Non-pigmented ciliary epithelial cell (primary cell): ENCODE measurements around the gene CD207.
"Not testable (repeated sequence)": the region's sequence is repeated elsewhere in the genome, so short reads cannot be mapped to it uniquely, and the experiment has no call there.

Experiments
- DNase-seq: peaks from one replicate; pipeline ENCODE4 v3.0.0-alpha.2; 2010; ENCODE audit warnings: low read depth

Gene CD207

DNA sequence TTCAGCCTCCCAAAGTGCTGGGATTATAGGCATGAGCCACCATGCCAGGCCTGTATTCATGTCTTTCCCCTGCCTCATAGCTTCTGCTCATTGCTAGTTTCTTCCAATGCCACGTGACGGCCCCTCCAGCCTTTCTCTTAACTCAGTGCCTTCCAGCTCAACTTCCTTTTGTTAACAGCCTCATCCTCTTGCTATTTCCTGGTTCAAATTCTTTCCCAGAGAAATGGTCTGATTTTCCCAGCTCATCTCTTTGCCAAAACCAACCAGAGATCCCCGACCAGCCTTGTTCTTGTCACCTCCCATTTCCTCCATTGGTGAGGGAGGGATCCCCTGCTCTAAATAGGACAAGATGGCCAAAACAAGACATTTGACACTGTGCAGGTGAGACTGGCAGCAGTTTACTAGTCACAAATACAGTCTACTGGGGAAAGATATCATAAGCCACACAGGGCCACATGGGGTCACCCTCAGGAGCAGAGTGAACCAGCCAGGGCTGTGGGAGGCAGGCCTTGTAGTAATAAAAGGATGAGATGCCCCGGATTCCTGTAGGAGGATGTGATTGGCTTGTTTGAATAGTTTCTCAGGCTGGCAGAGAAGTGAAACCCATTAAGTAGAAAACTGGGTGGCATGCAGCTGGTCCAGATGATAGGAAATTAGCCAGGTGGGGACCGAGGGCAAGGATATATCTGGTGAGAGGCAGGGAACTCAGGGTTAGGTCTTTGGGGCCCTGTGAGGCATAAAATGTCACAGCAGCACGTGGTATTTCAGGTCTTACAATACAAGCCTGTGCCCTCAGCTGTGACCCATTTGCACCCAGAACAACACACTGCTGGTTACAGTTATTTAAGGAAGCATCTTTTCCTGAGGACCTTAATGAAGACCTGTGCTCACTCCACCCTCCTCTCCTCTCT, 6.4 kb downstream of the CD207 start:
- DNase-seq, result no peak

DNA sequence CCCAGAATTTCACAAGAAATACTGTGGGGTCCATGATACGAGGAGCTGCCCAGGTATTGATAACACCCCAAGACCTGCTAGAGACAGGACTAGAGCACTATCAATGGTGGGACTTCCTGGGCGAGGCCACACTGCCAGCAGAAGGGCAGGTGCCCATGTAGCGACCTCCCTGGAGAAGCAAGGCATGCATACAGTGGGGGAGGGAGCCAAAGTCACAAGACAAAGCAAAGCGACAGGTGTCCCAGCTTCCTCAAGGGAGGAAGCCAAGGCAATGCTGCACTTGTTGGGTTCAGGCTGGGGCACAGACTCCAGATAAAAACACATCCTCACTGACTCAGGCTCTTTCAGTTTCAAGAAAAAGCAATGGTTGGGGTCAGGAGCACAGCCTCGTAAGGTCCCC, 7.5 kb downstream of the CD207 start:
- no peak for DNase-seq

DNA sequence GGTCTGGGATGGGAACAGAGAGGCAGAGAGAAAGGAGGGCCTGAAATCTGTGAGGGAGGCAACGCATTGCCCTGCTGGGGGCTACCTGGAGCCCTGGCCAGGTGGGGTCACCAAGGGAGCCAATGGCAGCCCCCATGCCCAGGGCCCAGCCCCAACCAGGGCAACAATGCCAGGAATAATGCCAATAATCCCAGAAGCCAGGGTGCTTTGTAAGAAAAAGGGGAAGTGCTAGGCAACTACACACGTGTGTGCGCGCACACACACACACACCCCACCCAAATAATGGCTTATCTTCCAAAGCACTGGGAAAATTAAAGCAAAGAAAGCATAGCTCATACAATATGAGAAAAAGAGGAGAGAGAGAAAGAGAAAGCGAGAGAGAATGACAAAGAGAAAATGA, 8.2 kb downstream of the CD207 start:
- DNase-seq, result no peak

DNA sequence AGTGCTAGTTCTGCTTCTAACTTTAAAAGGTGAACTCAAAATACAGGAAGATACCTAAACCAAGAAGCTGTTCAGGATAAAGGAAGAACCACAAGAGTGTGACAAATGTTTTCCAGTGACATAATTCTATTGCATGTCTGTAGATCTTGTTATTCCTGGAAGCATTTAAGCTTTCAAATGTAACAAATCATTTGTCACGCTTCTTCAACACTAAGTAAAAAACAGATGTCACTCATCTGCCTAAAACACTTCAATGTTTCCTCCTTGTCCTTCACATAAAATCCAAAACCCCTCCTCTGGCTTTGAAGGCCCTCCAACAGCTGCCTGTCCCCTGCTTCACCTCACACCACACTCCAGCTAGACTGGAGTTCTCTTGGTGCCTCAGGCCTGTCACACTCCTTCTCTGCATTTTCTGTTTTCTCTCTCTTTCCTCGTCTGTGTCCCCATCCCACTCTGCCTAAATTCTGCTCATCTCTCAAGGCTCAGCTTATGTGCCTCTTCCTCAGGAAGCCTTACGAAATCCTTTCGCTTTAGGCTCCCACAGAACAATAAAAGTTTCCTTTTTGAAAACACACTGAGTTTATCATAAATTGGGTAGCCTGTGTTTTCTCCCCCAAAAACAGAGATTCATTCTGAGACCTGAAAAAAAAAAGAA, 8.8 kb downstream of the CD207 start:
- no peak for DNase-seq

DNA sequence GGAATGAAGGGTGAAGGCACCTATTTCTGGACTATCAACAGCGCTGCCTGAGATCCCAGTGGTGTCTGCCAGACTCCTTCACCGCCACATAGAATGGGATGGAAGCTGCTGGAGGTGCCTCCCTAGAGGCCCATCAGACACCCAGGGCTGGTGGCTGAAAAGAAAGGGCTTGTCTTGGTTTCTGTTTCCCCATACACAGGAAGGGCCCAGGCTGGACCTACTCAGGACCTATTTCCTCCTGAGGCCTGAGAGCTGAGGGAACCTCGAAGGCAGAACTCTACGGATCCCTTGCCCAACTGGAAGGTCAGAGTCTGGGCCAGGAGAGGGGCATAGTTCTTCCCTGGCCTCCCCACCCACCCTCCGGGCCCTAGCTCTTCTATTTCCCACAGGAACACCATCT, 12.4 kb downstream of the CD207 start:
- no peak for DNase-seq

DNA sequence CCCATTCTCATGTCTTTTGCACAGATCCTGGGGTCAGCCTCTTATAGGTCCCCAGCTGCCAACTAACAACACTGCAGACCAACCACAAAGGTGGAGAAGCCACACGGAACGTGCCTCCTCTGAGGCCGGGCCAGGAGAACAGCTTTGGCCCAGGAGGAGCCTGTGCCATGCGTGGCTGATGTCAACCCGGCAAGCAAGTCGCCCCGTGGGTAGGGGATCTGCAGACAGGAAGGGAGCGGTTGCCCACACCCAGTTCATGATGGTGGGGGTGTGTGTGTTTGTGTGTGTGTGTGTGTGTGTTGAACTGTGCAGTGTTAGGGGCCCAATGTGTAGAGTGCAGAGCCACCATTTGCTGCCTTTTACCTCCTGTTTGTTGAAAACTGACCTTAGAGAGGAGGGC, 12.8 kb downstream of the CD207 start:
- no peak for DNase-seq

DNA sequence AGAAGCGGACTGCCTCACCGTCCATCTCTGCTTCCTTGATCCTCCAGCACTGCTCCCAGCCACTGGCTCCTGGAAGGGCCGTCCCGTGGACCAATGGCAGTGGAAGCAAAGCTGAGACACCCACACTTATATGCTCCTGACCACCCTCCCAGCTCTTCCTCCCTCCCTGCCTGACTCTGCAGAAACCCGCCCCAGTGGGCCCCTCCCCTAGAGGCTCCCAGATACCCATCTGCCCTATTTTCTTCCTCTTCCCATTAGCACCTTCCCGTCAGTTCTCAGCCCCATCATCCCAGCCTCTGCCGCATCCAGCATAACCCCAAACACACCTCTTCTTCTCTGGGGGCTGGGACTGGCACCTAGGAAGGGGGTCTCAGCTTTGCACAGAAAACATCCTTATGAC, 15.1 kb downstream of the CD207 start, which contains the start of gene CLEC4F:
CLEC4F (minus strand) TSS at position 101 of the 400 bp plus-strand sequence; CDS start at position 25, 76 bp downstream.
- DNase-seq, result no peak

DNA sequence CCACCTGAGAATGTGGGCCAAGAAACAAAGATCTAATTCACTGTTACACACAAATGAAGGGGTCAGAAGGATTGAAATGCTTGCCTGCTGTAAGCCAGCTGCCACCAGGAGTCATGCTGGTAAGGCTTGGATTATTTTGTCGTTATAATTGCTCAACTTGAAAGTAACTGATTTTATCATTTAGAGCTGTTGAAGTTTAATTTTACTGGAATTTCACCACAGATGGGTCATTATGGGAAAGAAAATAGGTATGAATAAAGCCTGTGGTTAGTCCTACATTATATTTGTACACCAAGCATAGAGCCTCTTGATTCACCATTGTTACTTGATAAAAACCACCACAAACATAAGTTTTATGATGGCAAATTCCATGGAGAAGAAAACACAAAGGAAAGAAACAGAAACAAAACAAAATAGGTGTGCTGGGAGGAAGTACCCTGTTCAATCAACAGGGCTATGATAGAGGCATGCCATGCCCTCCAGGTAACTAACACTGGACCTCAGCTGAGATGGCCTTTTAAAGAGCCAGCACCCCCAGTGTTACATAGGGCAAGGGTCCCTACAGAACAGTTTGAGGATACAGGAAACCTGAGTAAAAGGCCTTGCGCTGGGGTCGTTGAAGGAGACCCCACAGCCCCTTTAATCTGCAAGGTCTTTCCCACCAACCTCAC, 18.2 kb downstream of the CD207 start:
- DNase-seq, result no peak

DNA sequence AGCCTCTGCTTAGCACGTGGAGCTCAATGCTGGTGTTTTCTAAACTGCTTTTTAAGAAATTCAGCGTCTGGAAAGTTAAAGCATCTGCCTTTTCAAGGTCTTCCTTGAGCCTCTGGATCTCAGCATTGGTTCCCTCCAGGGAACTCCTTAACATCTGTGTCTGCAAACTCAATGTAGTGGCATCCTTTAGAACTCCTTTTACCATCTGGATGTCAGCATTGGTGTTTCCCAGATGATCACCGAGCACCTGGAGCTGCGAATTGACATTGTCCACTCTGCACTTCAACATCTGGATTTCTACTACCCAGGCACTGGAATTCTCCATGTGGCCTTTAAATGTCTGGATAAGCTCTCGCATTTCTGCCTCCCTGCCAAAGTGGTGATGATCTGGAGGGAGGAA, 18.9 kb downstream of the CD207 start:
- DNase-seq, result no peak

DNA sequence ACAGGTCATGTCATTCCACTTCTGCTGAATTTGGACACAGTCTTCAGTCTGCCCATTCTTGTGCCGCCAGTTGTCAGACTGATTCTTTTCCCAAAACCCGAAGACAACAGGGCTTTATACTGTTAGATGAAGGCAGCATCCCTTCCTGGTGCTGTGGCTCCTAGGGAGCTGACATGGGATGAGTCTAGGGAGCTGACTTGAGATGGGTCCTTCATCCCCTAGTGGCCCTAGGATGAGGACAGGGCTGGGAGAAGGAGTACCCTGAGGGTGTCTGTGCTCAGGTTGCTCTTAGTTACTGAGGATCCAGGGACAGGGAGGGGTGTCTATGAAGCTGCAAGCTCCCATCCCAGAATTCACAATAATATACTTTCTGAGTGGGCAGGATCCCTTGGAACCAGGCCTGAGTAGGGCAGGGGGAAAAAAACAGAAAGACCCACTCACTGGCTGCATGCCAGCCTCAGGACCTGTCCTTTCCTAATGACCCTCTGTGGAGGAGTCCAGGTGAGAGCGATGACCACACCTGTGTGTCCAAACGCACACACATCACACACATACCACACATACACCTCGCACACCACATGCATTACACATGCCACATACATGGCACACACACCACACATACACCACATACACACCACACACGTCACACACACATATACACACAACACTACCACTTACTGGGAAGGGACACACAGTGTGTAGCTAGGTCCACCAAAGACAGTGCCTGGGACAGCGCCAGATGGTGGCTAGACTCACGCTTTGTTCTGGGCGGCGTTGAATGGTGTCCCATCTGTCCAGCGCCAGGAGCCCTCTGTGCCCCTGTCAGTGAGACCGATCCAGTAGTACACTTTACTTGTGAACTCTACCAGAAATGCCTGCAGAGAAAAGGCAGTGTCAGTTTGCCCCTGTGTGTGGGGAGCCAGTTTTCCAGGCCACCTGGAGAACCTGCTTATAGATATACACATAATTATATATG, 26.3 kb downstream of the CD207 start:
- no peak for DNase-seq

DNA sequence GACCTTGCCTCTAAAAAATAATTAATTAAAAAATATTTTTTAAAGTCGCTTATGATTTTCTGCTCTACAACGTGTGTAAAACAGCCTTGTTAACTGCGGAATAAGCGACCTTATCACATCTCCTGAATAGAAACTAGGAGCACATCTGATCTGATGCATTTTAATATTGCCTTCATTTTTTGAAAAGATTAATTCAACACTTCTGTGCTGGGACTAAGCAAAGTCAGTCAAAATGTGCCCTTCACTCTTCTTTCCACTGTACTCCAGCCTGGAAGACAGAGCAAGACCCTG, 27.8 kb downstream of the CD207 start:
- no peak for DNase-seq

DNA sequence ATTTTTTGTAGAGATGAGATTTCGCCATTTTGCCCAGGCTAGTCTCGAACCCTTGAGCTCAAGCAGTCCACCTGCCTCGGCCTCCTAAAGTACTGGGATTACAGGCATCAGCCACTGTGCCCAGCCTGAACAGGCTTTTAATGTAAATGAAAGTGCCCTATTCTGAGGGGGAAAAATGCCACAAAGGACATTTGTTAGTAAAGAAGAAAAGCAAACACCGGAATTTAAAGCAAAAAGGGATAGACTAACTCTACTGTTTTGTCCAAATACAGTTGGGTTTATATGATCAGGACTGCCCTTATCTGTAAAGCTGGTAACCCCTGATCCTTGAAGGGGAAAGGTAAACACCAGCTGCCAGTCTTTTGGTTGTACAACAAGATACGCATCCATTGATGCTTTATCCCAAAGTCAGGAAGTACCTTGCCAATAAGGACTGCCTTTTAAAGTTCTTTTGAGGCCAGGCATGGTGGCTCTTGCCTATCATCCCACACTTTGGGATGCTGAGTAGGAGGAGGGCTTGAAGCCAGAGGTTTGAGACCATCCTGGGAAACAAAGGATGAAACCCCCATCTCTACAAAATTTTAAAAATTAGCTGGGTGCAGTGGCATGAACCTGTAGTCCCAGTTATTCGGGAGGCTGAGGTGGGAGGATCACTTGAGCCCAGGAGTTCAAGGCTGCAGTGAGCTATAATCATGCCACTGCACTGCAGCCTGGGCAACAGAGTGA, 28.4 kb downstream of the CD207 start:
- DNase-seq, result no peak

DNA sequence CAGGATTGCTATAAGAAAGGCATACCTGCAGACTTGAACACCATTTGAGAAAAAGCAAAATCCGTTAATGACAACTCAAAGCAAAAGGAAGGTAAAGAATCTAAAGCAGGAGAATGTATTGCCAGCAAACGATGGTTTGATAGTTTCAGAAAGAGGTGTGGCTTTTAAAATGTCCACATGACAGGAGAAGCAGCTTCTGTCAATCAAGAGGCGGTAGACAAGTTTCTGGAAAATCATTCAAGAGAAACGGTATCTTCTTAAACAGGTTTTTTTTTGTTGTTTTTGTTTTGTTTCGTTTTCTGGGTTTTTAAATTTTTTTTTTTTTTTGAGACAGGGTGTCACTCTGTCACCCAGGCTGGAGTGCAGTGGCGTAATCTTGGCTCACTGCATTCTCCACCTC, 29.0 kb downstream of the CD207 start:
- no peak for DNase-seq

DNA sequence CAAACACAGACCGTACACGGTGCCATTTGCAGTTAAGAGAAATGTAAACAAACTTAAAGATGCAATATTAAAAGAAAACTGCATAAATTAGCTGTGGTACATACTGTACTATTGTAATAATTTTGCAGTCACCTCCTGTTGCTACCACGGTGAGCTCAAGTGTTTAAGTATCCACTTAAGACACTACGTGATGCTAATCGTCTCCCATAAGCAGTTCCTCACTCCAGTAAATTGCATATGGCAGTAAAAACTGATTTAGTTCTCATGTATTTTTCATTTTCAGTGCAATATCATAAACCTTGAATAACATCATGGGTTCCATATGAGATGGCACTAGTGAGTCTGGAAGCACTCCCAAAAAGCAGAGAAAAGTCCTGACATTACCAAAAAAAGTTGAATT, 29.6 kb downstream of the CD207 start:
- no peak for DNase-seq

DNA sequence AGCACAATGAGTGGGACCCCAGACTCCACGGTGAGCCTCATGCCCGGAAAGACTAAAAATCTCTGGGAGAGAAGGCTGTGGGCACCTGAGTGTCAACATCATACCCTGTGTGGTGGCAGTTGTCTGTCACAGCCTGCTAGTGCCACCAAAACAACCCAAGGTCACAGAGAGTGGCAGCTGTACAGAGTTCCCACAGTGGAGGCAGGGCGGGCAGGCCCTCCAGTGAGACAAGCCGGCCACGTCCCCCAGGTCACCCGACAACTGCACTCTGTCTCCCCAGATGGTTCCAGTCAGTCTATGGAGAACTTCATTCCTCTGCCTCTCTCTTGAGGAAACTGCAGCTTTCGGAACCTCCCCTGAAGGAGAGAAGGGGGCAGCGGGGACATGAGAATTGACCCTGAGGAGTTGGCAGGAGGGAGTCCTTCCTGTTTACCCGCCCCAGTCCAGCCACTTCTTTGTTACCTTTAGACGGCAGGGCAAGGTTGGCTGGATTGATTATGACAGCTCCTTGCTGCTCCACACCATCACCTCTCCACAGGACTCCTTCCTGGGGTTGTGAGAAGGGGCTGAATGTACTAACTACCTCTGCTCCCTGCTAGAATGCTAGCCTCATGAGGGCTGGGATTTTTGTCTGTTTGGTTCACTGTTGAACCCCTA, 33.9 kb downstream of the CD207 start:
- no peak for DNase-seq

DNA sequence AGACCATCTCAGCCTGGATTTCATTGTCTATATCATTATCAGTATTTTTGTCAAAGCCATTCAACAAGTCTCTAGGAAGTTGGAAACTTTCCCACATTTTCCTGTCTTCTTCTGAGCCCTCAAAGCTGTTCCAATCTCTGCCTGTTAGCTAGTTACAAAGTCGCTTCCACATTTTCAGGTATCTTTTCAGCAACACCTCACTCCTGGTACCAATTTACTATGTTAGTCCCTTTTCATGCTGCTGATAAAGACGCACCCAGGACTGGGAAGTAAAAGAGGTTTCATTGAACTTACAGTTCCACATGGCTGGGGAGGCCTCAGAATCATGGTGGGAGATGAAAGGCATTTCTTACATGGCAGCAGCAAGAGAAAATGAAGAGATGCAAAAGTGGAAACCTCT, 35.9 kb downstream of the CD207 start:
- no peak for DNase-seq

DNA sequence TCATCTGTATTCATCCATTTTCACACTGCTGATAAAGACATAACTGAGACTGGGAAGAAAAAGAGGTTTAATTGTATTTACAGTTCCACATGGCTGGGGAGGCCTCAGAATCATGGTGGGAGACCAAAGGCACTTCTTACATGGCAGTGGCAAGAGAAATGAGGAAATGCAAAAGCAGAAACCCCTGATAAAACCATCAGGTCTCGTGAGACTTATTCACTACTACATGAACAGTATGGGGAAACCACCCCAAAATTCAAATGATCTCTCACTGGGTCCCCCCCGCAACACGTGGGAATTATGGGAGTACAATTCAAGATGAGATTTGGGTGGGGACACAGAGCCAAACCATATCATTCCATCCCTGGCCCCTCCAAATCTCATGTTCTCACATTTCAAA, 37.6 kb downstream of the CD207 start:
- not testable (repeated sequence) for DNase-seq

DNA sequence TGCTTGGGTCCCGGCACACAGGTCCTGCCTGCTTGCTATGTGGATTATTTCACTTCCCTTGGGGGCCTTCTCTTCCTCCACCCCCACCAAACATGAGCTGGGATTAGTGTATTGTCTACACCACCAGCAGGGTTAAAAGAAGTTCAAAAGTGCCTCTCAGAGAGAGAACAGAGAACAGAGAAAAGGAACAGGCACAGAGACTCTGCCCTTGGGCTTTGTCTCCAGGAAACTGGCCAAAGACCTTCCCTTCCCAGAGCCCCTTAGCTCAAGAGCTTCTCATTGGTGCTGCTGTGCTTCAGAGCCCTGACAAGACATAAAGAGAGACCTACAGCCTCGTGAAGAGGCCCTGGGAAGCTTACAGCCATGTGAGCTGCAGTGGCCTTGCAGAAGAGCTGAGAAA, 38.1 kb downstream of the CD207 start:
- DNase-seq, result no peak

DNA sequence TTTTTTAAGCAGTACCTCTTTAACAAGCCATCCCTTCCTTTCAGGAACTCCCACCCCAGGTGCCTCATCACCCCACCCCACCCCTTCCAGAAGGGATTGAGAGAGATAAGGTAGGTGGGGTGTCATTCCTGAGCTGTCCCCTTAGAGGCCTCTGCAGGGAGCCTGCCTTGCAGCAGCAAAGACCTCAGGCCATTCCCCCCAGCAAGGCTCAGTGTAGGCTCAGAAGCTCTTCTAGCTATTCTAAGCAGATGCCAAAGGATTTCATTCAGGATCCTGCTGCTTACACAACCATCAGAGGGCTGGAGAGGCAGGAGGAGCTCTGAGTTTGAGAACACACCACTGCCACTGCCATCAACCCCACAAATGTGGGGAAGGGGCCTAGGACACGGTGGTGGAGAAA, 39.4 kb downstream of the CD207 start:
- no peak for DNase-seq

DNA sequence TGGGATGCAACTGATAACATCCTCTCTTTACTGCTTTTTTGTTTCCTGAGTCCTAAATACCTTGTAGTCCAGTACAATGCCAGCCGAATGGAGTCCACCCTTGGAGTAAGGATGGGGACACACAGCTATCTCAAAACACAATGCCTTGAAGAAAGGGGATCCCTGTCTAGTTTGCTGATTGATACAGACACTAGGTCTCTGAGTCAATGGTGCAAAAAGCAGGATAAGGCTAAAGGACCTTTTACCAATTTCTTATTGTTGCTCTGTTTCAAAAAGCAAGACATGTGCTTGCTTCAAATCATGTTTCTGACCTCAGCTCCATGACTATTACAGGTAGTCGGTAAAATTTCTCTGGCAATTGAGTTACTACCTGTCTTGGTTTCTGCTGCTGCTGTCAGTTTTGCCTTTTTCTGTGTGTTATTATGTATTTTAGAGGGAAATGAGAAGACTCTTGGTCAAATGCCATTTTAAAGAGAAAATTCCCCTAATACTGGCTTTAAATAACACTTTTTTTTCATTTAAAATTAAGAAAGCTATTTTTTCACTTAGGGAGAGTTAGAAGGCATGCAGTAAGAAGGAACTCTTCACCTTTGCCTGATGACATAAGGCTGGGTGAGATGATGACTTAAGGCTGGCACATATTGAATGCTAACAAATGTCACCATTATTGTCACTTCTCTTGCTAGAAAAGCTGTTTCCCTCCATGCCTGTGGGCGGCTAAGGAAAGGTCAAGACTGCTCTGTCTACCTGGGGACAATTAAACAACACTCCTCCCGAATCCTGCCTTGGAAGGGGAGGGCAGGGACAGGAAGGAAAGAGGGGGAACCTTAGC, 40.2 kb downstream of the CD207 start:
- DNase-seq, result no peak
